Endothelial cell of umbilical vein (primary cell): Measurements from ENCODE around the gene EHMT1. TPM values are rescaled to one million over a fixed set of nuclear protein-coding genes. Genes with fewer than 3 reads are reported as not detected.
A peak's percentile ranks its signal among the peaks of the same experiment; 100 is the strongest.

ENCODE experiments used
- BruUV-seq: library from RNA; stranded (reverse); fragments of 400-500 nt; replicated peaks from 2 replicates; lab custom pipeline; 2021; lab: Mats Ljungman, UMichigan
- CTCF ChIA-PET: fragments of 300-600, 350-600 bp; sonication (Branson Sonifier 250); formaldehyde crosslinking; loops from one replicate; lab custom pipeline; 2021; ENCODE audit warnings: antibody characterized with exemption, inconsistent platforms; lab: Charles Lee
- POLR2A ChIA-PET: fragments of 300-600, 350-600 bp; sonication (Branson Sonifier 250); formaldehyde crosslinking; loops from one replicate; lab custom pipeline; 2021; ENCODE audit warnings: antibody characterized with exemption, inconsistent platforms; lab: Charles Lee
- DNase-seq: peaks from one replicate; pipeline ENCODE4 v3.0.0-alpha.2; 2011; ENCODE audit warnings: low read depth, low spot score
- FAIRE-seq: peaks from 2 replicates; lab custom pipeline; 2011; peaks lifted over from hg19 to GRCh38; lab: Jason Lieb, UNC
- H2AFZ ChIP-seq: 2 replicates; pipeline ENCODE4 v1.6.0; 2012; ENCODE audit warnings: low read depth, low read length, control low read depth, inconsistent platforms
- H3K27ac ChIP-seq: 2 replicates; pipeline ENCODE4 v1.5.1; 2011; ENCODE audit warnings: low read depth, mild to moderate bottlenecking, control low read depth, low read length, moderate library complexity; ENCODE audit not compliant: insufficient read depth
- H3K27me3 ChIP-seq, 2 experiments: 2 replicates each; pipeline versions ENCODE4 v1.6.0 to v1.6.1; 2011; ENCODE audit warnings: low read length in 2 of 2, mixed read lengths in 1 of 2; ENCODE audit not compliant: control insufficient read depth in 2 of 2, insufficient read depth in 2 of 2
- H3K36me3 ChIP-seq, 2 experiments: 2 replicates in 1 of 2; 3 replicates in 1 of 2; pipeline ENCODE4 v1.5.1; 2011; ENCODE audit warnings: low read length in 2 of 2, mild to moderate bottlenecking in 1 of 2, moderate library complexity in 1 of 2; ENCODE audit not compliant: control insufficient read depth in 2 of 2, insufficient read depth in 2 of 2; ENCODE audit errors: extremely low read depth in 1 of 2
- H3K4me1 ChIP-seq: 3 replicates; pipeline ENCODE4 v1.5.1; 2011; ENCODE audit warnings: mild to moderate bottlenecking, low read length; ENCODE audit not compliant: control insufficient read depth, insufficient read depth; ENCODE audit errors: extremely low read depth
- H3K4me2 ChIP-seq: 2 replicates; pipeline ENCODE4 v1.6.1; 2011; ENCODE audit warnings: low read length, control low read depth, mixed read lengths; ENCODE audit not compliant: insufficient read depth
- H3K4me3 ChIP-seq, 3 experiments: fragments of 200-600 bp in 1 of 3; sonication (generic), shearing (Covaris generic) in 1 of 3; replicated peaks in 1 of 3; 2 replicates each; pipeline ENCODE4 v1.5.1; 2011 to 2016; ENCODE audit warnings: control low read depth in 3 of 3, low read length in 3 of 3, mild to moderate bottlenecking in 2 of 3, inconsistent platforms in 1 of 3, low read depth in 1 of 3, moderate library complexity in 1 of 3; ENCODE audit not compliant: insufficient read depth in 1 of 3
- H3K79me2 ChIP-seq: 2 replicates; pipeline ENCODE4 v1.6.0; 2012; ENCODE audit warnings: low read length, inconsistent platforms; ENCODE audit not compliant: control insufficient read depth, insufficient read depth
- H3K9ac ChIP-seq: replicated peaks from 2 replicates; pipeline ENCODE3; 2011; ENCODE audit warnings: low read length, control low read depth; ENCODE audit not compliant: insufficient read depth; ENCODE audit errors: extremely low read depth
- H3K9me1 ChIP-seq: replicated peaks from 3 replicates; pipeline ENCODE4 v1.6.0; 2011; ENCODE audit warnings: mild to moderate bottlenecking, low read length; ENCODE audit not compliant: control insufficient read depth, insufficient read depth; ENCODE audit errors: extremely low read depth
- H3K9me3 ChIP-seq: replicated peaks from 2 replicates; pipeline ENCODE4 v1.5.1; 2012; ENCODE audit warnings: low read length, inconsistent platforms; ENCODE audit not compliant: control insufficient read depth, insufficient read depth
- H4K20me1 ChIP-seq: replicated peaks from 2 replicates; pipeline ENCODE3; 2011; ENCODE audit warnings: mild to moderate bottlenecking, low read length; ENCODE audit not compliant: control insufficient read depth, insufficient read depth; ENCODE audit errors: extremely low read depth
- EZH2 ChIP-seq: IDR thresholded peaks from 2 replicates; pipeline ENCODE4 v1.6.1; 2012; ENCODE audit warnings: borderline replicate concordance, low read depth, mild to moderate bottlenecking, moderate library complexity, low read length, inconsistent platforms; ENCODE audit not compliant: severe bottlenecking
- FOS ChIP-seq: IDR thresholded peaks from 2 replicates; pipeline ENCODE4 v1.6.1; 2011; ENCODE audit warnings: mild to moderate bottlenecking, low read length, moderate library complexity, borderline replicate concordance; ENCODE audit not compliant: insufficient read depth
- GATA2 ChIP-seq: IDR thresholded peaks from 2 replicates; pipeline ENCODE4 v1.7.0; 2011; ENCODE audit warnings: low read depth, mild to moderate bottlenecking, moderate library complexity, mixed read lengths, low read length; ENCODE audit not compliant: insufficient read length, insufficient read depth
- JUN ChIP-seq: IDR thresholded peaks from 2 replicates; pipeline ENCODE4 v1.6.1; 2011; ENCODE audit warnings: borderline replicate concordance, low read depth; ENCODE audit not compliant: insufficient read length, insufficient read depth
- MYC ChIP-seq: IDR thresholded peaks from one replicate; pipeline ENCODE4 v1.6.1; 2011; ENCODE audit warnings: mild to moderate bottlenecking, low read depth, low read length
- POLR2A ChIP-seq: IDR thresholded peaks from 2 replicates; pipeline ENCODE4 v1.6.1; 2012; ENCODE audit warnings: low read depth, mild to moderate bottlenecking, control low read depth, low read length
- POLR2AphosphoS5 ChIP-seq: IDR thresholded peaks from 2 replicates; pipeline ENCODE4 v1.6.1; 2012; ENCODE audit warnings: low read depth, mild to moderate bottlenecking, control low read depth, low read length, moderate library complexity; ENCODE audit not compliant: insufficient read depth
- dilution Hi-C: fragments of 300-500 bp; cut with MboI; formaldehyde crosslinking; loops from one replicate; pipeline ENCODE4 v1.15.0; 2019; ENCODE audit warnings: low sequenced_read_pairs; ENCODE audit not compliant: extremely low pct_ligation_motif_present
- intact Hi-C: fragments of 100-400 bp; cut with micrococcal nuclease; formaldehyde crosslinking; loops from one replicate; pipeline ENCODE4 v1.10.0; 2022
- polyA plus RNA-seq, 4 experiments: library from polyadenylated mRNA; depleted of rRNA in 3 of 4; stranded (reverse) in 3 of 4; unstranded in 1 of 4; fragments of >200 nt; gene quantifications; 2 replicates each; pipeline versions ENCODE4 v1.2.1 to v1.2.3, GENCODE V29; 2011 to 2012; ENCODE audit warnings: missing spikeins in 1 of 4
- total RNA-seq: library from RNA; stranded (reverse); gene quantifications from 2 replicates; pipeline ENCODE4 v1.2.3, GENCODE V29; 2021
- TF ChIP-seq, protein P1 (sequence below), 2 donors: IDR thresholded peaks; 1 replicate in 1 of 2; 2 replicates in 1 of 2; pipeline ENCODE4 v1.5.1; 2011; ENCODE audit warnings: low read length in 2 of 2, mild to moderate bottlenecking in 2 of 2, moderate library complexity in 2 of 2, control low read depth in 1 of 2, inconsistent platforms in 1 of 2, low read depth in 1 of 2; ENCODE audit not compliant: insufficient read depth in 1 of 2; ENCODE audit errors: extremely low read depth in 1 of 2
- TF ChIP-seq, protein P2 (sequence below): IDR thresholded peaks from 2 replicates; pipeline ENCODE4 v1.6.1; 2011; ENCODE audit not compliant: insufficient read depth, insufficient read length

The EHMT1 gene
- total and polyA plus RNA-seq, 2 donors (not counting 3 experiments of a cell fraction or from before 2014, with no cell fraction given) = 48.2 to 104 TPM

GRCh38 chr9:137685035-137685740, 66.4 kb downstream of the EHMT1 start:
- H3K9me1 ChIP-seq = no peaks in the 10 kb centered on the region
- DNase-seq (no peak), FAIRE-seq (peak; percentile 35)
- no peak overlapping the region for H2AFZ ChIP-seq
- ChIA-PET POLR2A (no interaction called here), CTCF (interaction anchor here (1.2 to 3.2 kb wide), 2 partner anchors 10 to 12 kb away, joined by 4 to 14 read pairs; no protein-coding TSS in a partner anchor)
- no TSS peak for BruUV-seq
- H3K4me3 ChIP-seq = no peak overlapping the region
- H3K36me3 ChIP-seq = no peaks in the 10 kb centered on the region
- no peak overlapping the region for H3K4me2 ChIP-seq
- TF ChIP-seq, protein P1, sequence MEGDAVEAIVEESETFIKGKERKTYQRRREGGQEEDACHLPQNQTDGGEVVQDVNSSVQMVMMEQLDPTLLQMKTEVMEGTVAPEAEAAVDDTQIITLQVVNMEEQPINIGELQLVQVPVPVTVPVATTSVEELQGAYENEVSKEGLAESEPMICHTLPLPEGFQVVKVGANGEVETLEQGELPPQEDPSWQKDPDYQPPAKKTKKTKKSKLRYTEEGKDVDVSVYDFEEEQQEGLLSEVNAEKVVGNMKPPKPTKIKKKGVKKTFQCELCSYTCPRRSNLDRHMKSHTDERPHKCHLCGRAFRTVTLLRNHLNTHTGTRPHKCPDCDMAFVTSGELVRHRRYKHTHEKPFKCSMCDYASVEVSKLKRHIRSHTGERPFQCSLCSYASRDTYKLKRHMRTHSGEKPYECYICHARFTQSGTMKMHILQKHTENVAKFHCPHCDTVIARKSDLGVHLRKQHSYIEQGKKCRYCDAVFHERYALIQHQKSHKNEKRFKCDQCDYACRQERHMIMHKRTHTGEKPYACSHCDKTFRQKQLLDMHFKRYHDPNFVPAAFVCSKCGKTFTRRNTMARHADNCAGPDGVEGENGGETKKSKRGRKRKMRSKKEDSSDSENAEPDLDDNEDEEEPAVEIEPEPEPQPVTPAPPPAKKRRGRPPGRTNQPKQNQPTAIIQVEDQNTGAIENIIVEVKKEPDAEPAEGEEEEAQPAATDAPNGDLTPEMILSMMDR (IDR thresholded peaks at IDR 0.05; ENCODE audit: extremely low read depth in 1 of 2, insufficient read depth in 1 of 2, low read depth in 1 of 2, low read length in 2 of 2) = no peak
- TF ChIP-seq POLR2A = no peak
- TF ChIP-seq FOS = no peak
- TF ChIP-seq, protein P2, sequence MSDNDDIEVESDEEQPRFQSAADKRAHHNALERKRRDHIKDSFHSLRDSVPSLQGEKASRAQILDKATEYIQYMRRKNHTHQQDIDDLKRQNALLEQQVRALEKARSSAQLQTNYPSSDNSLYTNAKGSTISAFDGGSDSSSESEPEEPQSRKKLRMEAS = no peak
- no peak for TF ChIP-seq MYC
- TF ChIP-seq GATA2 = no peak
- no peak for TF ChIP-seq POLR2AphosphoS5
- TF ChIP-seq JUN = no peak
- TF ChIP-seq EZH2 = no peak
- H3K9ac ChIP-seq = no peak overlapping the region
- H3K4me1 ChIP-seq = no peaks in the 10 kb centered on the region
- H3K27ac ChIP-seq = no peak overlapping the region
- H3K9me3 ChIP-seq = no peaks in the 10 kb centered on the region
- intact Hi-C loops = no loop called here
- H3K79me2 ChIP-seq = peaks cover 92% of the 10 kb centered on the region
- dilution Hi-C loops = no loop called here
- no peaks in the 10 kb centered on the region for H3K27me3 ChIP-seq
- peaks cover 6% of the 10 kb centered on the region for H4K20me1 ChIP-seq
